Fibroblast of lung (primary cell): ENCODE measurements around the gene UIMC1. TPM values are rescaled to one million over a fixed set of nuclear protein-coding genes. Genes with fewer than 3 reads are reported as not detected.

ENCODE experiments used
- DNase-seq, 2 donors: peaks; one replicate each; pipeline versions ENCODE4 v3.0.0 to v3.0.0-alpha.2; 2010; ENCODE audit warnings: low read depth in 2 of 2
- H2AFZ ChIP-seq: 2 replicates; pipeline ENCODE4 v1.5.1; 2012; ENCODE audit warnings: low read length, control low read depth, inconsistent platforms
- H3K27ac ChIP-seq: 2 replicates; pipeline ENCODE4 v1.5.1; 2011; ENCODE audit warnings: low read length, control low read depth; ENCODE audit not compliant: insufficient read depth
- H3K27me3 ChIP-seq: 2 replicates; pipeline ENCODE4 v1.5.1; 2011; ENCODE audit warnings: mild to moderate bottlenecking, low read length; ENCODE audit not compliant: control insufficient read depth, insufficient read depth
- H3K36me3 ChIP-seq: 2 replicates; pipeline ENCODE4 v1.5.1; 2011; ENCODE audit warnings: low read length; ENCODE audit not compliant: control insufficient read depth, insufficient read depth
- H3K4me1 ChIP-seq: 2 replicates; pipeline ENCODE4 v1.5.1; 2011; ENCODE audit warnings: low read length; ENCODE audit not compliant: control insufficient read depth, insufficient read depth; ENCODE audit errors: extremely low read depth
- H3K4me2 ChIP-seq: 2 replicates; pipeline ENCODE4 v1.5.1; 2011; ENCODE audit warnings: low read length, control low read depth; ENCODE audit not compliant: insufficient read depth; ENCODE audit errors: extremely low read depth
- H3K4me3 ChIP-seq, 4 experiments: fragments of 200-600 bp in 1 of 4; sonication (generic) in 1 of 4; replicated peaks in 1 of 4; 2 replicates each; pipeline ENCODE4 v1.5.1; 2011 to 2016; ENCODE audit warnings: low read length in 4 of 4, low read depth in 3 of 4, mild to moderate bottlenecking in 3 of 4, control low read depth in 2 of 4, inconsistent platforms in 1 of 4, mixed read lengths in 1 of 4; ENCODE audit not compliant: insufficient read depth in 1 of 4; ENCODE audit errors: control extremely low read depth in 1 of 4
- H3K79me2 ChIP-seq: 2 replicates; pipeline ENCODE4 v1.5.1; 2012; ENCODE audit warnings: mild to moderate bottlenecking, low read length, inconsistent platforms; ENCODE audit not compliant: control insufficient read depth, insufficient read depth
- H3K9ac ChIP-seq: 2 replicates; pipeline ENCODE4 v1.5.1; 2011; ENCODE audit warnings: mild to moderate bottlenecking, low read length, control low read depth; ENCODE audit not compliant: insufficient read depth
- H3K9me3 ChIP-seq: 2 replicates; pipeline ENCODE4 v1.5.1; 2012; ENCODE audit warnings: low read depth, low read length; ENCODE audit not compliant: control insufficient read depth, insufficient read depth
- H4K20me1 ChIP-seq: 2 replicates; pipeline ENCODE4 v1.5.1; 2011; ENCODE audit warnings: low read length; ENCODE audit not compliant: control insufficient read depth, insufficient read depth; ENCODE audit errors: extremely low read depth
- CTCF ChIP-seq, 2 donors: IDR thresholded peaks in 1 of 2; conservative IDR thresholded peaks in 1 of 2; 1 replicate in 1 of 2; 2 replicates in 1 of 2; pipeline ENCODE4 v1.5.1; 2011 to 2012; ENCODE audit warnings: low read length in 2 of 2, control low read depth in 1 of 2, inconsistent platforms in 1 of 2, low read depth in 1 of 2, mild to moderate bottlenecking in 1 of 2
- EZH2 ChIP-seq: IDR thresholded peaks from 2 replicates; pipeline ENCODE4 v1.5.1; 2012; ENCODE audit warnings: low read length, control low read depth, mild to moderate bottlenecking; ENCODE audit errors: missing control alignments
- polyA plus RNA-seq, 2 donors: library from polyadenylated mRNA; depleted of rRNA in 1 of 2; stranded (reverse) in 1 of 2; unstranded in 1 of 2; fragments of >200 nt; gene quantifications; 2 replicates each; pipeline ENCODE4 v1.2.1, GENCODE V29; 2011 to 2012; ENCODE audit warnings: missing spikeins in 1 of 2
- total RNA-seq: library from RNA; depleted of rRNA; stranded (reverse); fragments of >200 nt; gene quantifications from 2 replicates; pipeline ENCODE4 v1.2.1, GENCODE V29; 2014

UIMC1 gene
- total and polyA plus RNA-seq, 2 donors (not counting 1 experiment from before 2014, with no cell fraction given): 19.4 to 36.7 TPM

GRCh38 chr5:176864755-176865154 lies 141.8 kb downstream of the UIMC1 start:
- no peak overlapping the region for H3K9ac ChIP-seq
- TF ChIP-seq CTCF (conservative IDR thresholded peaks at IDR 0.05 in 1 of 2, IDR thresholded peaks at IDR 0.05 in 1 of 2; ENCODE audit: low read depth in 1 of 2, low read length in 2 of 2): no peak
- TF ChIP-seq EZH2: peak; percentile 10
- no peak overlapping the region for H3K27ac ChIP-seq
- no peak overlapping the region for H2AFZ ChIP-seq
- H3K9me3 ChIP-seq: no peaks in the 10 kb centered on the region
- H3K4me3 ChIP-seq: no peak overlapping the region
- H4K20me1 ChIP-seq: no peaks in the 10 kb centered on the region
- H3K4me2 ChIP-seq: no peak overlapping the region
- DNase-seq: no peak
- H3K27me3 ChIP-seq: peaks cover 17% of the 10 kb centered on the region
- H3K4me1 ChIP-seq: no peaks in the 10 kb centered on the region
- no peaks in the 10 kb centered on the region for H3K36me3 ChIP-seq
- H3K79me2 ChIP-seq: no peaks in the 10 kb centered on the region

GRCh38 chr5:176863765-176864098 lies 142.8 kb downstream of the UIMC1 start:
- TF ChIP-seq CTCF (conservative IDR thresholded peaks at IDR 0.05 in 1 of 2, IDR thresholded peaks at IDR 0.05 in 1 of 2; ENCODE audit: low read depth in 1 of 2, low read length in 2 of 2): no peak
- TF ChIP-seq EZH2: no peak
- Histone ChIP-seq H4K20me1 (no peaks in the 10 kb centered on the region), H3K27me3 (peaks cover 17% of the 10 kb centered on the region), H3K79me2 (no peaks in the 10 kb centered on the region), H3K27ac (no peak overlapping the region), H3K9me3 (no peaks in the 10 kb centered on the region), H3K9ac (no peak overlapping the region), H3K4me3 (no peak overlapping the region), H3K4me1 (no peaks in the 10 kb centered on the region), H2AFZ (no peak overlapping the region), H3K4me2 (no peak overlapping the region), H3K36me3 (no peaks in the 10 kb centered on the region)
- no peak for DNase-seq

GRCh38 chr5:176863041-176863764 lies 143.4 kb downstream of the UIMC1 start:
- H3K9me3 ChIP-seq: no peaks in the 10 kb centered on the region
- H3K27ac ChIP-seq: no peak overlapping the region
- no peaks in the 10 kb centered on the region for H3K36me3 ChIP-seq
- no peaks in the 10 kb centered on the region for H4K20me1 ChIP-seq
- no peak for DNase-seq
- H3K27me3 ChIP-seq: peaks cover 17% of the 10 kb centered on the region
- no peak overlapping the region for H3K4me3 ChIP-seq
- H2AFZ ChIP-seq: no peak overlapping the region
- H3K4me1 ChIP-seq: no peaks in the 10 kb centered on the region
- no peak for TF ChIP-seq EZH2
- TF ChIP-seq CTCF (conservative IDR thresholded peaks at IDR 0.05 in 1 of 2, IDR thresholded peaks at IDR 0.05 in 1 of 2; ENCODE audit: low read depth in 1 of 2, low read length in 2 of 2): no peak
- no peak overlapping the region for H3K9ac ChIP-seq
- no peaks in the 10 kb centered on the region for H3K79me2 ChIP-seq
- H3K4me2 ChIP-seq: no peak overlapping the region
